SK-N-SH (cell line): ENCODE results near the gene GULP1. TPM values are rescaled to one million over a fixed set of nuclear protein-coding genes. Genes with fewer than 3 reads are reported as not detected.

ENCODE experiments used
- CTCF ChIA-PET: fragments of 300-600, 350-600 bp; formaldehyde crosslinking; extraction: SDS; loops from one replicate; lab custom pipeline; 2021; lab: Yijun Ruan, JAX
- POLR2A ChIA-PET: fragments of 350-600 bp; sonication (Branson Sonifier 250); formaldehyde crosslinking; extraction: SDS; loops from one replicate; lab custom pipeline; 2020; ENCODE audit warnings: antibody characterized with exemption, inconsistent platforms; lab: Yijun Ruan, JAX
- DNase-seq: peaks from one replicate; pipeline ENCODE4 v3.0.0; 2012
- H2AFZ ChIP-seq: fragments of 200-600 bp; sonication (generic); 2 replicates; pipeline ENCODE4 v1.8.1; 2016; ENCODE audit warnings: antibody characterized with exemption, mild to moderate bottlenecking, low read depth
- H3F3A ChIP-seq: fragments of 200-600 bp; sonication (generic); replicated peaks from 2 replicates; pipeline ENCODE3; 2016; ENCODE audit warnings: antibody characterized with exemption, mild to moderate bottlenecking; ENCODE audit not compliant: insufficient read depth
- H3K27ac ChIP-seq, 2 experiments: fragments of 200-500 bp in 1 of 2; fragments of 200-600 bp in 1 of 2; sonication (Bioruptor generic) in 1 of 2; sonication (generic), shearing (Covaris generic) in 1 of 2; 2 replicates each; pipeline versions ENCODE4 v1.5.1 to v1.6.1; 2014 to 2016; ENCODE audit warnings: low read depth in 2 of 2, inconsistent platforms in 1 of 2, low read length in 1 of 2, mild to moderate bottlenecking in 1 of 2, mixed read lengths in 1 of 2
- H3K27me3 ChIP-seq: fragments of 200-600 bp; sonication (generic), shearing (Covaris generic); 2 replicates; pipeline ENCODE4 v1.6.1; 2016; ENCODE audit warnings: mixed run types; ENCODE audit not compliant: insufficient read depth
- H3K36me3 ChIP-seq, 2 experiments: fragments of 200-500 bp in 1 of 2; fragments of 200-600 bp in 1 of 2; sonication (Bioruptor generic) in 1 of 2; sonication (generic) in 1 of 2; replicated peaks in 1 of 2; 2 replicates each; pipeline versions ENCODE3 to v1.5.1; 2014 to 2016; ENCODE audit warnings: low read length in 1 of 2, mild to moderate bottlenecking in 1 of 2; ENCODE audit not compliant: insufficient read depth in 2 of 2, control insufficient read depth in 1 of 2
- H3K4me1 ChIP-seq, 2 experiments: fragments of 200-500 bp in 1 of 2; fragments of 200-600 bp in 1 of 2; sonication (Bioruptor generic) in 1 of 2; sonication (generic), shearing (Covaris generic) in 1 of 2; 2 replicates each; pipeline versions ENCODE4 v1.5.1 to v1.6.1; 2014 to 2016; ENCODE audit warnings: low read depth in 1 of 2, low read length in 1 of 2, mixed run types in 1 of 2; ENCODE audit not compliant: insufficient read depth in 2 of 2, control insufficient read depth in 1 of 2
- H3K4me2 ChIP-seq: fragments of 200-600 bp; sonication (generic), shearing (Covaris generic); 2 replicates; pipeline ENCODE4 v1.6.1; 2017; ENCODE audit warnings: mixed run types
- H3K4me3 ChIP-seq, 2 experiments: fragments of 200-500 bp in 1 of 2; fragments of 200-600 bp in 1 of 2; sonication (Bioruptor generic) in 1 of 2; sonication (generic), shearing (Covaris generic) in 1 of 2; 2 replicates each; pipeline versions ENCODE4 v1.5.1 to v1.8.1; 2014 to 2016; ENCODE audit warnings: low read depth in 2 of 2, inconsistent platforms in 1 of 2, low read length in 1 of 2, mild to moderate bottlenecking in 1 of 2, mixed read lengths in 1 of 2, moderate library complexity in 1 of 2
- H3K79me2 ChIP-seq: fragments of 200-600 bp; sonication (generic); 2 replicates; pipeline ENCODE4 v1.8.1; 2017; ENCODE audit warnings: mild to moderate bottlenecking; ENCODE audit not compliant: insufficient read depth
- H3K9ac ChIP-seq: fragments of 200-600 bp; sonication (generic); 2 replicates; pipeline ENCODE4 v1.6.1; 2017; ENCODE audit warnings: mixed run types
- H3K9me2 ChIP-seq: fragments of 200-600 bp; sonication (generic); 2 replicates; pipeline ENCODE4 v1.6.1; 2017; ENCODE audit warnings: mixed run types
- H3K9me3 ChIP-seq: fragments of 200-600 bp; sonication (generic); 2 replicates; pipeline ENCODE4 v1.6.1; 2017; ENCODE audit warnings: mixed run types, mild to moderate bottlenecking, moderate library complexity
- H4K20me1 ChIP-seq: fragments of 200-600 bp; sonication (generic); 2 replicates; pipeline ENCODE4 v1.6.1; 2017; ENCODE audit warnings: mild to moderate bottlenecking, mixed run types; ENCODE audit not compliant: insufficient read depth
- EP300 ChIP-seq, 2 experiments: IDR thresholded peaks; 2 replicates each; pipeline versions ENCODE4 v1.4.0 to v1.6.1; 2012; ENCODE audit warnings: borderline replicate concordance in 1 of 2, low read depth in 1 of 2, low read length in 1 of 2
- MXI1 ChIP-seq: IDR thresholded peaks from 2 replicates; pipeline ENCODE4 v1.6.1; 2012; ENCODE audit warnings: mild to moderate bottlenecking, low read depth, low read length, improper control_type of control experiment
- NFIC ChIP-seq: IDR thresholded peaks from 2 replicates; pipeline ENCODE4 v1.4.0; 2012; ENCODE audit warnings: borderline replicate concordance
- PBX3 ChIP-seq: IDR thresholded peaks from 2 replicates; pipeline ENCODE4; 2012
- RAD21 ChIP-seq: IDR thresholded peaks from 2 replicates; pipeline ENCODE4 v1.6.1; 2012; ENCODE audit warnings: mild to moderate bottlenecking, low read length
- RCOR1 ChIP-seq: fragments of 150-350 bp; IDR thresholded peaks from 2 replicates; pipeline ENCODE4 v1.6.1; 2017; ENCODE audit warnings: antibody characterized with exemption, low read length
- TCF12 ChIP-seq: IDR thresholded peaks from 2 replicates; pipeline ENCODE4 v1.4.0; 2012
- YY1 ChIP-seq: IDR thresholded peaks from 2 replicates; pipeline ENCODE4 v1.4.0; 2012; ENCODE audit warnings: low read depth, mild to moderate bottlenecking
- ZBTB33 ChIP-seq: IDR thresholded peaks from 2 replicates; pipeline ENCODE4 v1.4.0; 2012; ENCODE audit warnings: low read depth, borderline replicate concordance
- WGBS: methylation state at CpG from one replicate; pipeline ENCODE4 v1.1.6; 2017; ENCODE audit warnings: low lambda C conversion rate; 5-methylcytosine and 5-hydroxymethylcytosine counted together
- polyA plus RNA-seq, 3 experiments: library from polyadenylated mRNA; depleted of rRNA; stranded (reverse); fragments of >200 nt; gene quantifications; 2 replicates each; pipeline ENCODE4 v1.2.3, GENCODE V29; 2012

GULP1 gene
- polyA plus RNA-seq, 1 of the 3 experiments (the other 2 are of a cell fraction): 33.8 TPM

- H2AFZ ChIP-seq: no peak overlapping the region
- no peaks in the 10 kb centered on the region for H3K27me3 ChIP-seq
- H3K9ac ChIP-seq: no peak overlapping the region
- H3F3A ChIP-seq: peaks cover 17% of the 10 kb centered on the region
- ChIA-PET CTCF (no interaction called here), POLR2A (interaction anchor here (0.6 kb wide), 1 partner anchor 465 kb away, joined by 3 read pairs; no protein-coding TSS in a partner anchor)
- peaks cover 5 to 12% of the 10 kb centered on the region in 2 experiments for H3K36me3 ChIP-seq
- no peaks in the 10 kb centered on the region for H3K9me3 ChIP-seq
- no peaks in the 10 kb centered on the region for H4K20me1 ChIP-seq
- no peak overlapping the region for H3K4me3 ChIP-seq
- TF ChIP-seq PBX3 (no peak), NFIC (peak; percentile 53; the same call in 1 of the 2 replicates)
- H3K27ac ChIP-seq: peak overlapping the region; percentile 7 to 89; a peak in 3 of 4 replicates
- no peaks in the 10 kb centered on the region; the same call in 1 of the 2 replicates for H3K9me2 ChIP-seq
- H3K4me2 ChIP-seq: no peak overlapping the region
- no peak for DNase-seq
- H3K79me2 ChIP-seq: peaks cover 15% of the 10 kb centered on the region
- H3K4me1 ChIP-seq: peaks cover 18 to 22% of the 10 kb centered on the region in 2 experiments
Measured at GRCh38 chr2:188449971-188450370, 158.3 kb downstream of the GULP1 start.

- Histone ChIP-seq H3K9ac (no peak overlapping the region), H3K4me2 (peak overlapping the region; percentile 56), H3K4me3 (no peak overlapping the region), H3K79me2 (peaks cover 17% of the 10 kb centered on the region), H3K36me3 (peaks cover 5 to 12% of the 10 kb centered on the region in 2 experiments), H3K4me1 (peaks cover 18 to 22% of the 10 kb centered on the region in 2 experiments), H3K9me2 (no peaks in the 10 kb centered on the region; the same call in 1 of the 2 replicates), H3F3A (peaks cover 17% of the 10 kb centered on the region), H3K27ac (peak overlapping the region; percentile 13 to 89; a peak in 3 of 4 replicates), H3K9me3 (no peaks in the 10 kb centered on the region), H3K27me3 (no peaks in the 10 kb centered on the region), H4K20me1 (no peaks in the 10 kb centered on the region; the same call in 1 of the 2 replicates), H2AFZ (no peak overlapping the region)
- 28% methylated on average over 2 of the region's 2 CpGs for WGBS
- peak; percentile 34 for DNase-seq
- TF ChIP-seq RAD21: no peak
- TF ChIP-seq YY1: no peak
- no peak for TF ChIP-seq PBX3
- no peak for TF ChIP-seq ZBTB33
- peak; percentile 16 to 49; a peak in 2 of 4 replicates for TF ChIP-seq EP300 (IDR thresholded peaks at IDR 0.05; ENCODE audit: borderline replicate concordance in 1 of 2, low read depth in 1 of 2, low read length in 1 of 2)
- peak; percentile 54; the same call in 1 of the 2 replicates for TF ChIP-seq MXI1
- peak; percentile 35 for TF ChIP-seq RCOR1
- TF ChIP-seq TCF12: peak; percentile 91
- CTCF ChIA-PET: interaction anchor here (0.8 to 1.3 kb wide), 2 partner anchors 16 to 159 kb away, joined by 3 to 4 read pairs; partner anchors contain the start of gene GULP1
- POLR2A ChIA-PET: no interaction called here
Measured at GRCh38 chr2:188450732-188451483, 159.2 kb downstream of the GULP1 start.
